MM.1S (cell line): ENCODE data around the gene LRRC1.

ENCODE experiments used
- CTCF ChIP-seq: fragments of 300-600 bp; sonication (generic); IDR thresholded peaks from 2 replicates; pipeline ENCODE4 v1.5.1; 2016; ENCODE audit warnings: antibody characterized with exemption, low read length, mixed read lengths
- EZH2 ChIP-seq: fragments of 300-600 bp; sonication (generic); optimal IDR thresholded peaks from 2 replicates; pipeline ENCODE3; 2017; ENCODE audit warnings: low read depth, mild to moderate bottlenecking, antibody characterized with exemption, low read length, mixed read lengths

GRCh38 chr6:53803081-53803860, 8.5 kb downstream of the LRRC1 start:
- TF ChIP-seq EZH2 (no peak), CTCF (no peak)
